ENCODE data around the gene PTPRT.

DNA sequence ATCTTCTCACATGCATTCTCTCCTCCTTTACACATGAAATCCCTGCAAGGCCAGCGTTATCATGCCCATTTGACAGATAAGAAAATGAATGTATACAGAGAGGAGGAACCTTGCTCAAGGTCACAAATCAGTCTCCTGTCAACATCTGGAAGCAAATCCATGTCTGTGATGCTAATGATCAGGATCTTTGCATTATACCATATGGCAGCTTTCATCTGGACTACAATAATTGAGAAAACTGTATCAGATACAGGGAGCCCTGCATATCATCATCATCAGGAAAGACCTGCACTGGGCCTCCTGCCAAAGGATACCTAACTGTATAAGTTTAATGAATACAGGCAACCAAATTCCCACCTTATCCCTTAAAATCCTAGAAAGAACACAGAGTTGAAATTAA lies 213.7 kb downstream of the PTPRT start:
- no peak for TF ChIP-seq MYC (IDR thresholded peaks at IDR 0.05; ENCODE audit: low read depth, low read length)
- TF ChIP-seq, protein P1, sequence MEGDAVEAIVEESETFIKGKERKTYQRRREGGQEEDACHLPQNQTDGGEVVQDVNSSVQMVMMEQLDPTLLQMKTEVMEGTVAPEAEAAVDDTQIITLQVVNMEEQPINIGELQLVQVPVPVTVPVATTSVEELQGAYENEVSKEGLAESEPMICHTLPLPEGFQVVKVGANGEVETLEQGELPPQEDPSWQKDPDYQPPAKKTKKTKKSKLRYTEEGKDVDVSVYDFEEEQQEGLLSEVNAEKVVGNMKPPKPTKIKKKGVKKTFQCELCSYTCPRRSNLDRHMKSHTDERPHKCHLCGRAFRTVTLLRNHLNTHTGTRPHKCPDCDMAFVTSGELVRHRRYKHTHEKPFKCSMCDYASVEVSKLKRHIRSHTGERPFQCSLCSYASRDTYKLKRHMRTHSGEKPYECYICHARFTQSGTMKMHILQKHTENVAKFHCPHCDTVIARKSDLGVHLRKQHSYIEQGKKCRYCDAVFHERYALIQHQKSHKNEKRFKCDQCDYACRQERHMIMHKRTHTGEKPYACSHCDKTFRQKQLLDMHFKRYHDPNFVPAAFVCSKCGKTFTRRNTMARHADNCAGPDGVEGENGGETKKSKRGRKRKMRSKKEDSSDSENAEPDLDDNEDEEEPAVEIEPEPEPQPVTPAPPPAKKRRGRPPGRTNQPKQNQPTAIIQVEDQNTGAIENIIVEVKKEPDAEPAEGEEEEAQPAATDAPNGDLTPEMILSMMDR (IDR thresholded peaks at IDR 0.05; ENCODE audit: low read depth, low read length) = no peak
- no peak for TF ChIP-seq POLR2A (IDR thresholded peaks at IDR 0.05; ENCODE audit: extremely low read depth, insufficient read length)

Measured in NB4 (cell line).